ENCODE results near the gene EIF4EBP3. TPM values are rescaled to one million over a fixed set of nuclear protein-coding genes. Genes with fewer than 3 reads are reported as not detected.
A peak's percentile ranks its signal among the peaks of the same experiment; 100 is the strongest.

EIF4EBP3 gene
- total and polyA plus RNA-seq, 9 of the 15 experiments (the other 6 are each of a cell fraction or from before 2014, with no cell fraction given) = 1.3 to 7.5 (median 3.8) TPM

DNA sequence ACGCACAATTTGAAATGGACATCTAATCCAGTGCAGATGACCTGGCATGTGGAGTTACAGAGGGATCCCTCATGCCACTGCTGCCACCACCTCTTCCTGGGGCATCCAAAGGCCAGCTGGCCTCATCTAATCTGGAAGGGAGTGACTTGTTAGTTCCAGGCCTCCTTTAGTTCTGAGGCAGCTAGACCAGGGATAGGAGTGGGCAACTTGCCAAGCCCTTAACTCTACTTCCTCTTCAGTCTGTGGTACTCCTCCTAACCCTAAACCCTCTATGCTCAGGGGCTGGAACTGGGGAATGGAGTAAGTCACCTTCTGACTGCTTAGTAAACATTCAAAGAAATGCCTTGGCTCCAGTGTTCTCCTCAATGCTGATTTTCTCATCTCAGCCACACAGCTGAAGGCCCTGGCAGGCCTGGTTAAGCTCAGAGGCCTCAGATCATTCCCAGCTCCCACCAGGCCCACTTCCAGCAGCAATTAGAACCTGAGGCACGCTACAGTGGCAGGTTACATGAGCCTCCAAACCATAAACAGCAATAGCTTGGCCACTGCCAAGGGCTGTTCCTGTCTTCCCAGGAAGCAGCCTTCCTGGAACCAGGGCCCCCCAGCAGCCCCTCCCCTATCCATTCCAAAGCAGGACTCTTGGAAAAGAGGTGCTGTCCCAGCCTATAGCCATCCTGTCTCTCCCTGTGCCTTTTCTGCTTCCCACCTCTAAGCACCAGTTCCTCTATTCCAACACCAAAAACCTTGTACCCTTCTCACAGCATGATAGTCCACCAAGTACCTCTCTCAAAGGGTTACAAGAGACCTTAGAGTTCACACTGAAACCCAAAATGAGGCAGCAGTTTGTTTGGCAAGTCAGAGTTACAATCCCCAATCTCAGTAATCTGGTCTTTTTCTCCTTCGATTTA is 2.0 kb downstream of the EIF4EBP3 start (continued):
- TF ChIP-seq, protein P1, sequence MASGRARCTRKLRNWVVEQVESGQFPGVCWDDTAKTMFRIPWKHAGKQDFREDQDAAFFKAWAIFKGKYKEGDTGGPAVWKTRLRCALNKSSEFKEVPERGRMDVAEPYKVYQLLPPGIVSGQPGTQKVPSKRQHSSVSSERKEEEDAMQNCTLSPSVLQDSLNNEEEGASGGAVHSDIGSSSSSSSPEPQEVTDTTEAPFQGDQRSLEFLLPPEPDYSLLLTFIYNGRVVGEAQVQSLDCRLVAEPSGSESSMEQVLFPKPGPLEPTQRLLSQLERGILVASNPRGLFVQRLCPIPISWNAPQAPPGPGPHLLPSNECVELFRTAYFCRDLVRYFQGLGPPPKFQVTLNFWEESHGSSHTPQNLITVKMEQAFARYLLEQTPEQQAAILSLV (tag; IDR thresholded peaks at IDR 0.05) = no peak
- TF ChIP-seq MECOM (CRISPR knock-in tag; IDR thresholded peaks at IDR 0.05) = no peak
- TF ChIP-seq, protein P2, sequence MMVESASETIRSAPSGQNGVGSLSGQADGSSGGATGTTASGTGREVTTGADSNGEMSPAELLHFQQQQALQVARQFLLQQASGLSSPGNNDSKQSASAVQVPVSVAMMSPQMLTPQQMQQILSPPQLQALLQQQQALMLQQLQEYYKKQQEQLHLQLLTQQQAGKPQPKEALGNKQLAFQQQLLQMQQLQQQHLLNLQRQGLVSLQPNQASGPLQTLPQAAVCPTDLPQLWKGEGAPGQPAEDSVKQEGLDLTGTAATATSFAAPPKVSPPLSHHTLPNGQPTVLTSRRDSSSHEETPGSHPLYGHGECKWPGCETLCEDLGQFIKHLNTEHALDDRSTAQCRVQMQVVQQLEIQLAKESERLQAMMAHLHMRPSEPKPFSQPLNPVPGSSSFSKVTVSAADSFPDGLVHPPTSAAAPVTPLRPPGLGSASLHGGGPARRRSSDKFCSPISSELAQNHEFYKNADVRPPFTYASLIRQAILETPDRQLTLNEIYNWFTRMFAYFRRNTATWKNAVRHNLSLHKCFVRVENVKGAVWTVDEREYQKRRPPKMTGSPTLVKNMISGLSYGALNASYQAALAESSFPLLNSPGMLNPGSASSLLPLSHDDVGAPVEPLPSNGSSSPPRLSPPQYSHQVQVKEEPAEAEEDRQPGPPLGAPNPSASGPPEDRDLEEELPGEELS (CRISPR knock-in tag; IDR thresholded peaks at IDR 0.05; ENCODE audit: borderline replicate concordance) = no peak
- 0 out of 2 replicates have a peak, but pooled peaks have one; percentile 14 for TF ChIP-seq ERF (CRISPR knock-in tag; IDR thresholded peaks at IDR 0.05)
- 0 out of 2 replicates have a peak, but pooled peaks have one; percentile 17 for TF ChIP-seq GABPB1 (CRISPR knock-in tag; IDR thresholded peaks at IDR 0.05)
- no peak for TF ChIP-seq STAT5A (IDR thresholded peaks at IDR 0.05; ENCODE audit: borderline replicate concordance, low read length)
- 0 out of 4 replicates have a peak, but pooled peaks of 1 of the 2 experiments have one; percentile 18 for TF ChIP-seq MAZ (CRISPR knock-in tag; conservative IDR thresholded peaks at IDR 0.05 in 1 of 2, IDR thresholded peaks at IDR 0.05 in 1 of 2)
- TF ChIP-seq ARHGAP35 (IDR thresholded peaks at IDR 0.05; ENCODE audit: partially characterized antibody) = no peak
- no peak for TF ChIP-seq RBM34 (IDR thresholded peaks at IDR 0.05; ENCODE audit: borderline replicate concordance, insufficient read depth, low read length)
- TF ChIP-seq SUPT5H (IDR thresholded peaks at IDR 0.05) = peak; percentile 54; the same call in 1 of the 2 replicates
- no peak for TF ChIP-seq ZZZ3 (IDR thresholded peaks at IDR 0.05)
- TF ChIP-seq POLR2AphosphoS2 (IDR thresholded peaks at IDR 0.05; ENCODE audit: low read length) = no peak
- no peak for TF ChIP-seq MTA1 (IDR thresholded peaks at IDR 0.05; ENCODE audit: borderline replicate concordance)
- no peak for TF ChIP-seq HNRNPH1 (optimal IDR thresholded peaks at IDR 0.05; ENCODE audit: low read depth, low read length)
- no peak; the same call in 1 of the 2 replicates for TF ChIP-seq ZBED1 (IDR thresholded peaks at IDR 0.05)
